SK-MEL-5 (cell line): Measurements from ENCODE around the gene HOXD10. TPM values are rescaled to one million over a fixed set of nuclear protein-coding genes. Genes with fewer than 3 reads are reported as not detected.

Source experiments
- DNase-seq: peaks from one replicate; pipeline ENCODE4 v3.0.0-alpha.2; 2016; ENCODE audit warnings: low read depth, low spot score
- in situ Hi-C: cut with HindIII; loops from 2 replicates; pipeline ENCODE4 v1.10.0; 2016; ENCODE audit warnings: low sequenced_read_pairs, high pct_unique_total_duplicates, low pct_unique_long_range_greater_than_20kb
- total RNA-seq: library from RNA; depleted of rRNA; stranded (reverse); fragments of >200 nt; shearing (Covaris generic); gene quantifications from 2 replicates; pipeline ENCODE4 v1.2.3, GENCODE V29; 2014

HOXD10 gene
- total RNA-seq, 1 experiment from 2014 or later, result not detected

DNA sequence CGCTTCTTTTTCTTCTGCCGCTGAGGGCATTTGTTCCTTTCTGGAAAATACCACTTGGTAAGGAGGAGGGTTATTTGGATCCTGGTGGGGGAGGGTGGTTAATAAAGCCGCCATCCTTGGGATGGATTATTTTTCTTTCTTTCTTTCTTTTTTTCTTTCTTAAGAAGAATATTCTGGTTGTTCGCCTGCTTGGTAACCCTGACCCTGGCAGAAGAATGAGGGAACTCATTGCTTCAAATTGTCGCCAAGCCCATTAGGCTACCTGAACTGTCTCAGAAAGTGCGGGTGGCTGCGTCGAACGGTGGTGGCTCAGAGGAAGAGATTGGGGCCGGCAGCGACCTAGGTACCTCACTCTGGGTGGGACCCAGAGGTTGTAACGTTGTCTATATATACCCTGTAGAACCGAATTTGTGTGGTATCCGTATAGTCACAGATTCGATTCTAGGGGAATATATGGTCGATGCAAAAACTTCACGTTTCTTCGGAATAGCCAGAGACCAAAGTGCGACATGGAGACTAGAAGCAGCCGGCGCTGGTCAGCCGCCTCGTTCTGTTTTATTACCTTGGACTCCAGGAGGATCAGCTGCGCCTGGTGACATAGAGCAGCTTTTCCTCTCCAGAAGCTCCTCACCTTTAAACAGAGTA is 33.5 kb downstream of the HOXD10 start:
- no peak for DNase-seq
- in situ Hi-C loops, result no loop called here

DNA sequence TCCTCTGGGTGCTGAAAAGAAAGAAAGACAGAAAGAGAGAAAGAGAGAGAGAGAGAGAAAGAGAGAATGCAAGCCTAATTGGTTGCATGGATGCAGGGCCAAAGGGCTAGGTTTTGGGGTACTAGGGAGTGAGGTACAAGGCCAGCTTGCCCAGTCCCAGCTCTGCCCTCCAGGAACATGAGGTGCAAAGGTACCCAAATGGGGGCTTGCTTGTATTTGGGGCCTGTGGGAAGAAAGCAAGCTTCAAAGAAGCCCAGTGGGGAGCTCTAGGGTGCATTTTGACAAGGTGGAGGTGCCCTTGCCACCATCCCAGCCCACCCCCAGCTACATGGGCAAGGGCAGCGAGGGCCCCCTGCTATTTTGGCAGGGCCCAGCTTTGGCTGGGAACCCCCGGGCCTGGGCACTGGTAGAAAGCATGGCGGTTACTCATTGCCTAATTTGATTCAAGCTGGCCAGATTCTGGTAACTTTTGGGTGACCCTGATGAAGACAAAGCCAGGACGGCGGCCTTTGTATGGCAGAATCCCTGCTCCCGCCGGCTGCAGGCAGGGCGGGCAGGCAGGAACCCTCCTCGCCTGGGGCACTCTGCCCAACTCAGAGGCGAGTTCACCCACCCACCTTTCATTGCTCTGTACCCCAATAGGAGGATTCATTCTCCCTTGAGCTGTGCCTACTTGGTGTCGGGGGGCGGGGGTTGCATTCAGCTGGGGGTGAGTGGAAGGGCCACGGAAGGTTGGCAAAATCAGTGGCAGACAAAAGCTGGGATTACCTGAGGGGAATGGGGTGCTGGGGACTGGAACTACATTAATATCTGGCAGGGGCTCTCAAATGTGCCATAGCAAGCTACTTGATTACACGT is 34.2 kb downstream of the HOXD10 start:
- no peak for DNase-seq
- in situ Hi-C loops, result no loop called here

DNA sequence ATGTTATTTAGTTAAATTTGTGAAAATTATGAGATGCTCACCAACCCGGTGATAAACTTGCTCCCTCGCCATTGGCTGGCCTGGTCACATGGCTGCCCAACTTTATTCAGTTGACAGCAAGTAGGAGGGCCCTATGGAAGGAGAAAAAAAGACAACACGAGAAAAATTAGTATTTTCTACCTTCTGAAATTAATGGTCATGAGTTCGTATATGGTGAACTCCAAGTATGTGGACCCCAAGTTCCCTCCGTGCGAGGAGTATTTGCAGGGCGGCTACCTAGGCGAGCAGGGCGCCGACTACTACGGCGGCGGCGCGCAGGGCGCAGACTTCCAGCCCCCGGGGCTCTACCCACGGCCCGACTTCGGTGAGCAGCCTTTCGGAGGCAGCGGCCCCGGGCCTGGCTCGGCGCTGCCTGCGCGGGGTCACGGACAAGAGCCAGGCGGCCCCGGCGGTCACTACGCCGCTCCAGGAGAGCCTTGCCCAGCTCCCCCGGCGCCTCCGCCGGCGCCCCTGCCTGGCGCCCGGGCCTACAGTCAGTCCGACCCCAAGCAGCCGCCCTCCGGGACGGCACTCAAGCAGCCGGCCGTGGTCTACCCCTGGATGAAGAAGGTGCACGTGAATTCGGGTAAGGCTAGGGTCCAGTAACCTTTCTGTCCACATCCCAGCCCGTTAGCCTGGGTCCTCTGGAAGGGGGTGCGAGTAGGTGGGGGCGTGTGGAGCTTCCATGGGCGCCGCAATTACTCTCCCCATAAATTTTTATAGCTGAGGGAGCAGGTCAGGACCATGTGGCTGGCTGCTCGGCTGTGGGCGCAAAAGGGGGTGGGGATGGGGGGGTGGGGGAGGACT is 35.1 kb downstream of the HOXD10 start, which contains the start of gene HOXD4:
TSS of gene HOXD4 (plus strand) at position 109 of the 846 bp plus-strand sequence. CDS start at position 193, 84 bp downstream.
- in situ Hi-C loops, result no loop called here

DNA sequence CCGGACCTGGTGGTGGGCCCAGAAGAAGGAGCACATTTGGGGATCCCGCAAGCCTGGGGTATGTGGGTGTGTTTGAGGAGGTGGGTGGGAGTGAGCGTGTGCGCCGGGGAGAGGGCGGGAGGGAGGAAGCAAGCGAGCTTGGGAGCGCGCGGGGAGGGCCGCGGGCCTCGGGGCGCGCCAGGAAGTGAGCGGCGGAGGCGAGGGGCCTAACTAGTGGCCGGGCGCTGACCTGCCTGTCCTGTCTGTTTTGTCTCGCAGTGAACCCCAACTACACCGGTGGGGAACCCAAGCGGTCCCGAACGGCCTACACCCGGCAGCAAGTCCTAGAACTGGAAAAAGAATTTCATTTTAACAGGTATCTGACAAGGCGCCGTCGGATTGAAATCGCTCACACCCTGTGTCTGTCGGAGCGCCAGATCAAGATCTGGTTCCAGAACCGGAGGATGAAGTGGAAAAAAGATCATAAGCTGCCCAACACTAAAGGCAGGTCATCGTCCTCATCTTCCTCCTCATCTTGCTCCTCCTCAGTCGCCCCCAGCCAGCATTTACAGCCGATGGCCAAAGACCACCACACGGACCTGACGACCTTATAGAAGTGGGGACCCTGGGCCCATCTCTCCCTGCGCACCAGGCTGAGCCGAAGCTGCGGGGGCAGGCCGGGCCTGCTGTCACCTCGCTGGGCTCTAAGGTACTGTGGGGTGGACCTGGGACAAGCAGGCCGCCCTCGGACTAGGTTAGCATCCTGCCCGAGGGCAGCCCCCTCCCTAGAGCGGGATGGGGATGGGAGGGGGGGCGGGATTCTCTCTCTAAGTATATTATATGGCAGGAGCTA is 36.0 kb downstream of the HOXD10 start:
- in situ Hi-C loops, result no loop called here
- DNase-seq, result no peak

More for the DNA sequence above, 35.1 kb downstream of the HOXD10 start, which contains the start of gene HOXD4:
- DNase-seq, result no peak

DNA sequence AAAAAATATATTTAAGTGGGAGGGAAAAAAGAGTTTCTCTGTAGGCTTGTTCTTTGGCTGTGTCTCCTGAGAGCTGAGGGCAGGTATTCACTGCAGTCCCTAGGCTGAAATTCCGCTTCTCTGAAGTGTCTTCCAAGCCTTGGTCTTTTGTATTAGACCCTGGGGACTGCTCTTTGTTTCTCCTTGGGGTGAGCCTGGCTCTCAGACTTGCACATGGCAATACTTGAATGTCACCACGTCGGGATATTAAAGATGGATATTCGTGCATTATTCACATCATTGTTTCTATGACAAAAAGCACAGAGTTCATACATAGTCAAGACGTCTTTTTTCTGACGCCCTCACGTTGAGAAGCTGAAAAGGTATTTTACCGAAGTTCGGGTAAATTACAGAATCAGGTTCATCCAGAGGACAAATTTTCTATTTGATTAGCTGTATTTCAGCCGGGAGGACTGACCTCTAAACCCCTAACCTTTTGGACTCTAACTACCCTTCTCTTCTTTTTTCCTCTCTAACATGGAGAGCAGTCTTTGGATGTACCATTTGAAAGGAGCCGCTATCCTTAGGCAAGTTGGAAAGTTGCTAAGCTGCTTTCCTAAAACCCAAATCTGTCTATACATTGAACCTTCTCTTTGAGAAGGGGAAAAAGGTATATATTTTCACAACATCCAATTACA is 38.1 kb downstream of the HOXD10 start:
- DNase-seq, result no peak

DNA sequence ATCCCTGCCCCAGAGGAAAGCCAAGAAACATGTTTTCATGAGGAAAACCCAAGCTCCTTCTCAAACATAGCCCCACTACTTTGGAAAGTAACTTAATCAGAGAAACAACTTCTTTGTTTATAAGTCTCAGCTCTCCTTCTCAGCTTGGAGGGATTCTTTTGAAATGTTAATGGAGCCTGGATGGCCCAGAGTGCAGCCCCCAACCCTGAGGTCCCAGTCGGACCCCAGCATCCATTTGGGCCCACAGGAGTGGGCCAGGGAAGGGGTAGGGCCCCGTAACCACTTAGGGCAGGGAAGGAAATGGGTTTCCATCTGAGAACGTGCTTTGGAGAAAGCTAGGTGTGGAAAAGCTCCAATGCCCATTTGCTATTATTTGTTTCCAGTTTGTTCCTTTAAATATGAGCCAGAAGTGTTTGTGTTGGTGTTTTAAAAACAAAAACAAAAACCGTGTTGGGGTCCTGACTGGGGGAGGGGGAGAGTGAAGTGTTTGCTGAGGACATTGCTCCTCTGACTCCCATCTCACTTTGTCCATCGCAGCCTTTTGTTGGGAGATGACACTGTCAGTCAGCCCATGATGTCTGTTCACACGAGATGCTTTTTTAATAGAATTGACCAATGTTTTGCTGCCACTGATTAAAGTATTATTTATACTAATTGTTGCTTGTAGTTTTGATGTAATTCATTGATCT is 38.9 kb downstream of the HOXD10 start:
- in situ Hi-C loops, result no loop called here
- DNase-seq, result no peak

More for the DNA sequence above, 38.1 kb downstream of the HOXD10 start:
- in situ Hi-C loops, result no loop called here

DNA sequence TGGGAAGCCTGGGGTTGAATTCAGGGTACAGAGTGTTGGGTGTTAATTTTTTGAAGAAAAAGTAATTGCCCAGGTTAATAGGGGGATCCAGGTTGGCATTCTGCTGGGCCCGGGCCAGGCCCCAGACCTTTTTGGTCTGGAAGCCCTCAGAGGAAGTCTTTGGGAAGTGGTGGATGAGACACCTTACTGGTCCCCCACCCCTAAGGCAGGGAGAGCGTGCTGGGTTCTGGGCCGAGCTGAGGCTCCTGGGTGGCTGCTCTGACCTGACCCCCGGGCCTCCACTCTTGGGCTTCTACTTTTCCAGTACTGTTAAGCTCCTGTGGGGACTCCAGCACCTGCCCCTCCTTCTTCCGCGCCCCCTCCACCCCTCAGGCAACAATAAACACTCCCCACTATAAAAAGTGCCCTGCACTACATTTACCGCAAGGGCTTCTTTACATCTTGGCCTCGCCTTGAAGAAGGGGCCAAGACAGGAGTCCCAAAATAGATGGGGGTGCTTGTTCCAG is 39.8 kb downstream of the HOXD10 start:
- in situ Hi-C loops, result no loop called here
- DNase-seq, result no peak

DNA sequence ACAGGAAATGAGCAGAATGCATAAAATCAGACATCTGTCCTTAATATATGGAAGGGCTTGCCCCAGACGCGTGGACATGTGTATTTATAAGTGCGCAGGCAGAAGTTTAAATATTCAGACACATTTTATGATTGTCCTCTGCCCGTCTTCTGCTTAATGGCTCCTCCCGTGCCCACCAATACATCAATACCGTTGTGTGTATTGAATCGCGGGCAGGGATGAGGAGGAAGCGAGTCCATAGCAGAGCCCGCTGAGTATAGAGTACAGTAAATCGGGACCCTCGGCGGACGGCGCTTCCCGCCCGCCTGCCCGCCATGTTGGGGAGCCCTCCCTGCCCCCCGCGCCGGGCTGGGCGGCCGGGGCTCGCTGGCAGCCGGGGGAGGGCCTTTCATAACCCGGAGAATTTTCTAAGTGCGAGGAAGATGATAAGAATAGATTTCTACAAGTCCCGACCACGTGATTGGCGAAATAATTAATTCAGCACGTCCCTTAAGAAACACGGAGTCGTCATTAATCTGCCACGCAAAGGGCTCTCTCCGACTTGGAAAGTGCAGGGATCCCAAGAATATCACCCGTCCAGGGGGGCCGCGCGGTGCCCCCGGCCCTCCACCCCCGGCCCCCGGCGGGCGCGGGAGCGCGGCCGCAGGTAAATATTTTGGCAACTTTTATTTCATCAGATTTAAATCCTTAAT is 40.4 kb downstream of the HOXD10 start, which contains the start of gene HOXD3:
TSS of gene HOXD3 (plus strand) at position 501 of the 692 bp plus-strand sequence. CDS start 11,808 bp downstream, outside the sequence.
- no peak for DNase-seq
- in situ Hi-C loops, result no loop called here

DNA sequence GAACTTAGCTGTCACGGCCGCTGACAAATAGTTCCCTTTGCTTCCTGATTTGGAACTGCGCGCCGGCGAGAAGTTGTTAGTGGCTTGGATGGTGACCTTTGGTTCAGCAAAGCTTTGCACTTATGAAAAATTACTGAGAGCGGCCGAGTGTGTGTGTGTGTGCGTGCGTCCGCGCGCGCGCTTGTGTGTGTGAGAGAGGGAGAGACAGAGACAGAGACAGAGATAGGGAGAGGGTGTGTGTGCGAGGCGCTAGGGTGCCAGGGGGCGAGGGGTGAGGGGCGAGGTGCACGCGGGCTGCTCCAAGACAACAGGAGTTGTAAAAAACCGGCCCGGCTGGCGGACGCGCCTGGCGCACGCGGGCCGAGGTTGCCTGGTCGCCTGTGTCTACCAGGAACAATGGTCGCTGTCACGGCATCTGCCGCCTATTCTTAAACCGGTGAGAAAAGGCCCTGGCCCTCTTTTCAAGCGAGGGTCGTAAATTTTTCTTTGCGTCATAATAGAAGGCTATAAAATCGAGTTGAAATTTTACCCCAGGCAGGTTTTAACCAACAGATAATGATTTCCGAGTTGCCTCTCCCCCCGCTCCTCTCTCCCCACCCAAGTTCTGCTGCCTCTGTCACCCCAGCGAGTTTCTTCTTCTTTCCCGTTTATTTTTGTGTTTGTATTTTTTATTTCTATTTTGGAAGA is 41.1 kb downstream of the HOXD10 start:
- DNase-seq, result peak; percentile 51

DNA sequence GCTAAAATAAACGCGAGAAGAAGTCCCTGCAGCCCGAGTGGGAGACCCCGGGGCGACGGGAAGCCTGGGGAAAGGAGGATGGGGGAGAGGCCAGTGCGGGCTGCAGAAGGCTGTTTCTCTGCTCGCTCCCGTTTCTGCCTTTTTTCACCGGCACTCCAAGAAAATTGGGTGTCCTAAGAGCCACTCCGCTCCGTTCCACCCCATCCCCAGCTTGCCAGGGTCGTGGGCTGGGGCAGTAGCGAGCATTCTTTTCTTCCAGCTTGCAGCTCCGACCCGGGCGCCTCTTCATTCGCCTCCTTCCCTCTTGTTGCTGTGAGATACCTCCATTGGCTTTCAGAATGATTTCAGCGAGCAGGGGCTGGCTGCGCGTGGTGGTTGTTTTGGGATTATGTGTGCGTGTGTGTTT is 41.6 kb downstream of the HOXD10 start:
- in situ Hi-C loops, result no loop called here
- no peak for DNase-seq

More for the DNA sequence above, 41.1 kb downstream of the HOXD10 start:
- in situ Hi-C loops, result no loop called here

DNA sequence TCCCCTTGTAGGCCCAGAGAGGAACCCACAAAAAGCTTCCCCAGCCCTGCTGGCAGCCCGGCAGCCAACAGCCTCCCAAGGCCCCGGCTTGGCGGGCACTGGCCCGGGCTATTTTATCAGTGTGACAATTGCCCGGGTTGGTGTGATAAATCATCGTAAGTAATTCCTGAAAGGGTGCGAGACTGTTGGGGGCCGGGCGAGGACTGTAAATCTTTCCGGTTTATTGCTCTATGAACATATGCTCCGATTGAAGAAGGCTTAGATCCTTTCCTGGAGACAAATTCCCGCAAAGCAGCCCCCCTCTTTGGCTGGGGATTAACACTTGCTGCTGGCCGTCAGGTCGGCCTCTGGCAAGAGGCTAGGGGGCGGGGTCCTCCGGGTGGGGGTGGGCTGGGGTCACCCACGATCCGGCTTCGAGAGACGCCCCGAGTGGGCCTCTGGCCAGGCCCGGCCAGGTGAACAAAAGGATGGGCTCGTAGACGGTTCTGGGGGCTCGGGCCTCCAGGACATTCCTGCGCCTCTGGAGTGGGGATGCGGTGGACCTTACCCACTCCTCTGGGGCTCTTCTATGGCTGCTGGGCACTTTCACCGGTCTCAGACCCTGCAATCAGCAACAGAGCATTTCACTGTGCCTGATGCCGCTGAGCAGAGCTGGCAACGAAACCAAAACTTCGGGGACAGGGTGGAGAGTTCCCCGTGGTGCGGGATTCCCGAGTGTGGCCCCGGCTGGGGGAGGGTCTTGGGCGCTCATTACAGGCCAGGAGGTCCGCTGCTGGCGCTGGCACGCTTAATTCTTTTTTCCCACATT is 42.5 kb downstream of the HOXD10 start:
- in situ Hi-C loops, result no loop called here
- DNase-seq, result no peak

DNA sequence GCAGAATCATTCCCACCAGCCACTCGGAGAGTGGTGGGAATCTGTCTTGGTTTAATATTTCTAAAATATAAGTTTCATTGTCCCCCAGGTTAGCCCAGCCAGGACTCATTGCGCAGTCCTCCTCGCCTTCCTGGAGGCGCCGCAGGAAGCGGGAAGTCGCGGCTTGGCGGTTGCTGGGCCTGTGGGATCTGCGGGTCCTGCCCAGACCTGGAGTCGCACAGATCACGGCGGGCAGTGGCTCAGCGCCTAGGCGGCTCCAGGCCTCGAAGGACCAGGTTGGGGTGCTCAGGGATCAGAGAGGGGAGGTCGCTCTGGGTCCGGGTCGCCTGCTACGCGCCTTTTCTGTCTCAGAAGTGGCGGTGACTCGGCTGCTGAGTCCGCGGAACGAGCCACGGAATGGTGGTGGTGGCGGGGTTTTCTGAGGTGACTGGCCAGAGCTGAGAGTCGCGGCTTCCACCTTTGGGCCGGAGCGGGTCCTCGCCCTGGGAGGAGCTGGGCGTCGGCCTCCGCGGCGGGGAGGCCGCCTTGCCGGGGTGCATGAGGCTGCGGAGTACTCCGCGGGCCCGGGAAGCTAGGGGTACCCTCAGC is 43.2 kb downstream of the HOXD10 start:
- DNase-seq, result no peak
- in situ Hi-C loops, result no loop called here

DNA sequence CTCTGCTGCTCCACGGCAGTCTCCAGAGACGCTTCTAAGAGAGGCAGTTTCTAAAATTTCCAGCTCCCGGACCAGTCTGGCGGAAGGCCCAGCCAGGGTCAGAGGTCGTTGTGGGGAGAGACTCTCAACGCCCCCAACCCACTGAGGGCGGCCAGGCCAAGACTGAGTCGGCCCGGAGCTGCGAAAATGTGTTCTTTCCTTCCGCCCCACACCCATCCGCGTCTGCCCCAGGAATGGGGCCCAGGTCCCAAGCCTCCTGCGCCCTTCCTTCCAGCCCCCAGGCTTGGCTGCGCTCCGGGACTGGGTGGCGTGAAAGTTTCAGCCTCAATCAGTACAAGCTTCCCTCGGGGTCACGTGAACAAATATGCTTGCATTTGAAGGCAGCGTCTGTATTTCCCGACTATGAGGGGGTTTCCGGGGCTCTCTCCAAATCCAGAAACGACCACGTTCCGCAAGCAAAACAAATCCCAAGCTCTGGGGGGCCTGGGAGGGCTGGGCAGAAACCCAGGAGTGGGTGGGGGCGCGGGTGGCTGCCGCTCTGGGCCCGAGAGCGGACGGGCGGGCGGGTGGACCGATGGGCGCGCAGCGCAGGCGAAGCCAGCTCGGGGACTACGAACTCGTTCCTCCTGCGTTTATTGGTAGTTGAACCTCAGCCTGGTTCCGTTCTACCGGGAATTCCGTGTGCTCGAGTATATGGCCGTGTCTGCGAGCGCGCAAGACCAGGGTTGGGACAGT is 43.8 kb downstream of the HOXD10 start:
- in situ Hi-C loops, result no loop called here
- no peak for DNase-seq
